NCI-H128 (cell line): ENCODE data around the gene ST8SIA5.

Experiments used
- DNase-seq: peaks from one replicate; lab custom pipeline; 2025; ENCODE audit not compliant: unreplicated experiment; lab: John Stamatoyannopoulos, UW

ST8SIA5 gene

DNA sequence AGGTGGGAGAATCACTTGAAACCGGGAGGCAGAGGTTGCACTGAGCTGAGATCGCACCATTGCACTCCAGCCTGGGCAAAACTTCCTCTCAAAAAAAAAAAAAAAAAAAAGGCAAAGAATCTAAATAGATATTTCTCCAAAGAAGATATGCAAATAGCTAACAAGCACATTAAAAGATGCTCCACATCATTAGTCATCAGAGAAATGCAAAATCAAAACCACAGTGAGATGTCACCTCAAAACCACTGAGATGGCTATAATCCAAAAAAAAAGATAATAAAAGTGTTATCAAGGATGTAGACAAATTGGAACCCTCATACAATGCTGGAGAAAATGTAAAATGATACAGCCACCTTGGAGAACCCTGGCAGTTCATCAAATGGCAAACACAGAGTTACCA is 8.4 kb downstream of the ST8SIA5 start:
- no peak for DNase-seq

DNA sequence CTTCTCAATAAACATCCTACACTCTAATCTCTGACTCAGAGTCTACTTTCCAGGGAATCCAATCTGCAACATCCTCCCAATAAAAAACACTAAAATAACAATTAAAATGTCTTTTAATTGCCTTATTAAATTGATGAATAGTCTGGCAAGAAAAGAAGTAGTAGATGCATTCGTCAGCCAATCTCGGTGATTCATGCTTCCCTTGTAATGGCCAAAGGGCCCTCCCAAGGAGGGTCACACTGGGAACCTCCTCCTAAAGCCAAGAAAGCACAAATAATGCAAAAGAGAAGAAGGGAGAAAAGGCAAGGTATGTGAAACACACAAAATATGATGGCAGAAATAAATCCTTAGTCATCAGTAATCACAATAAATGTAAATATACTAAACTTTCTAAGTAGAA is 16.8 kb downstream of the ST8SIA5 start:
- no peak for DNase-seq

DNA sequence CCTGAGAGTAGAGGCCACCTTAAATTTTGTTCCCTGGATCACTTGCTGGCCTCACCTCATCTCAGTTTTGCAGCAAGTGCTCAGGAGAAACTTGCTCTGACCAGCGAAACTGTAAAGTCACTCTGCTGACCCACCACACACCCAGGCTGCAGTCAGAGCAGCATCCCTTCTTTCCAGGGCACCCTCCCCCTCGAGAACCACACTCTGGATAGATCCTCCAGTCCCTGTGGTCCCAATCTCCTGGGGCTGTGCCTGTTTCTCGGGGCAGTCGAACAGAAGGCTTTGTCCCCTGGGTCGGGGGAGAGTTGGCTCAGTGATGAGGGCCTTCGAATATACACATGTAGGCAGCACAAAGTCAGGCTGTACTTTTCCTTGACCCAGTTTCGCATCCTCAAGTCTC is 18.4 kb downstream of the ST8SIA5 start:
- no peak for DNase-seq

DNA sequence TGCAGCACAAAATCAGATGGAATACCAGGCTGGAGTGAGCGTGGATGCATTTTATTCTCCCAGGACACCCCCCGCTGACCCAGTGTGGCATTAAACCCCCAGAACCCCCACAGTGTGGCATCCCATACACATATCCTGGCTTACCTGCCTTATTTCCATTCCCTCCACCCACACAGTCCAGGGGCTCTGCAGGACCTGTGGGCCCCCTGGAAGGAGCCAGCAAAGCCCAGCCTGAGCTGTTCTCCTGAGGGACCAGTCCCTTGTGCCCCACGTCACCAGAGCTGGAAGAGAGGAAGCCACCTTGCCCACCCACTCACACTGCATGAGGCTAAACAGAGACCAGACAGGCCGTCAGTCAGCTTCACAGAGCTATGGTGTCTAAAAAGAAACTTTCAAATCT is 20.1 kb downstream of the ST8SIA5 start:
- no peak for DNase-seq

DNA sequence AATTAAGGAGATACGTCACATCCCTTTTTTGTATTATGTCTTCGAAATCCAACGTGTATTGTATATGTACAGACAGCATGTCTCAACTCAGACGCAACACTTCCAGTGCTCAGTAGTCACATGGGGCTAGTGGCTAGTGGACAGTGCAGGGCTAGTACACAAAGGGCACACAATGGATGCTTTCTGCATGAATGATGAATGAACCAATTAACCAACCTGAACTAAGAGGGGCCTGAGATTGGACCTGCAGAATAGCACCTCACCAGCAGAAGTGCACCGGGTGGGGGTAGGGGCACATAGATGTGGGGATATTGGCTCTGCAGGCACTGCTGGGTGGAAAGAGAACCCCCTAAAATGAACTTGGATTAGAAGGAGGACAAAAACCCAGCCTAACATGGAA is 20.7 kb downstream of the ST8SIA5 start:
- no peak for DNase-seq

DNA sequence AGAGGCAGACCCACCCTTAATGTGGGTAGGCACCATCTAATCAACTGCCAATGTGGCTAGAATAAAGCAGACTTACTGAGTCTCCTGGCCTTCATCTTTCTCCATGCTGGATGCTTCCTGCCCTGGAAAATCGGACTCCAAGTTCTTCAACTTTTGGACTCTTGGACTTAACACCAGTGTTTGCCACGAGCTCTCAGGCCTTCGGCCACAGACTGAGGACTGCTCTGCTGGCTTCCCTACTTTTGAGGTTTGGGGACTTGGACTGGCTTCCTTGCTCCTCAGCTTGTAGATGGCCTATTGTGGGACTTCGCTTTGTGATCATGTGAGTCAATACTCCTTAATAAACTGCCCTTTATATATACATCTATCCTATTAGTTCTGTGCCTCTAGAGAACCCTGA is 21.9 kb downstream of the ST8SIA5 start:
- DNase-seq, result no peak

DNA sequence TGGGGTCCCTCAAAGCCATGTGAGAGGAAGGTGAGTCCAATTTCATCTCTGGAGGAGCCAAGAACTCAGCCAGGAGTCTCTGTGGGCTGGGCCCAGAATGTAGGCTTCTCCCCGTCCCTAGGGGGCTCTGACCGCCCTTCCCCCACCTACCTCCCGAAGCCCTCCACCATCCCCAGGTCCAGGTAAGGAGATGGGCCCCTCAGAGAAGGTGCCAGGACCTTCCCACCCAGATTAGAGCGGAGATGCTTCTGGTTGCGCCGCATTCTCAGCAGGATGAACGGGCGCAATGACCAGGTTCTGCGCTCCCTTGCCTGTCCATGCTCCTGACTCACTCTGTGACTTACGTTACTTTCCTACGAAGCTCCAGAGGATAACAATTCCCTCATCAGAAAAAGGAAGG is 23.0 kb downstream of the ST8SIA5 start:
- no peak for DNase-seq

DNA sequence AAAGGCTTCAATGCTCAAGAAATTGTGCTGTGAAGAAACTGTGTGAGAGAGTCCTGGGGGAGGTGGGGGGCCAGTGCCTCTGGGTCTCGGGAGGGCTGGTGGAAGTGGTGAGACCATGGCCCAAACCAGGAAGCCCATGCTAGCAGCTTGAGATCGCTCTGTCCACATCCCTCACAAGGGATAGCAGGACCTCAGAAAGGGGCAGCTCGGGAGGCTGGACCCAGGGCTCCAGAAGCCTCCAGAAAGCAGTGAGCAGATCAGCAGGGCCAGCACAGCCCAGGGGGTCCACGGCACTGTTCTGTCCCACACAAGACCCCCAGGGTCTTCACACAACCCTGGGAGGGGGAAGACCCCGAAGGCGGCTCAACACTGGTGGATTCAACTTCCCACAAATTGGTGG is 24.1 kb downstream of the ST8SIA5 start:
- no peak for DNase-seq

DNA sequence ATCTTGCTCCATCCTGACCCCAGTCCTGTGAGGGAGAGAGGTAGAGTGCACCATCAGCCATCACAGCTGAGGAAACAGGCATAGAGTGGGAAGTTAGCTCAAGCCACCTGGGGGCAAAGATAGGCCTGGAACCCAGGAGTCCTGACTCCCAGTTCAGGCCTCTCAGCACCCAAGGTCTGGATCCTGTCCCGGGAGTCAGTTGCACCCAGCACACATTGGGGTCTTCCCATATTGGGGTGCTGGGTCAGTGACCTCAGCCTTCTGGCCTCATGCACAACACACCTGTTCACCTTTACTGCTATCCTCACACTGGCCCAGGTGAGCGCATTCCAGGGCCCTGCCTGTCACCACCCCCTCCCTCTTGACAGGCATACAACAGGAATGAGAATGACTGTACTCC is 24.7 kb downstream of the ST8SIA5 start:
- no peak for DNase-seq

DNA sequence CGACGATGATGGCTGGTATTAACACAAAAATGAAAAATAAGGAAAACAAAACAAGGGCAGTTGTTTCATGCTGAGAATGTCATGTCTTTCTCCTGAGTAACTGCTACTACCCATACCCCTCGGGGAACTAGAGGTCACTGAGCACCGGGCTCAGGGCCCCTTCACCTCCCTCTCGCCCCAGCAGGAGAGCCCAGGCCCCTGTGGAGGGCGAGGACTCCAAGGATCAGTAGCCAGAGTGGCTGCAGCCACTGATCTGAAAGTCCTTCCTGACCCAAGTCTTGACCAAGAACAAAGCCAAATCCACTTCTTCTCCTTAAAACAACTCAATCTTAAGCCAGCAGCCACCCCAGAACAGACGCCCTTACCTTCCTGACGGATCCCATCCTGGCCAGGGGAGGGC is 25.5 kb downstream of the ST8SIA5 start:
- no peak for DNase-seq

DNA sequence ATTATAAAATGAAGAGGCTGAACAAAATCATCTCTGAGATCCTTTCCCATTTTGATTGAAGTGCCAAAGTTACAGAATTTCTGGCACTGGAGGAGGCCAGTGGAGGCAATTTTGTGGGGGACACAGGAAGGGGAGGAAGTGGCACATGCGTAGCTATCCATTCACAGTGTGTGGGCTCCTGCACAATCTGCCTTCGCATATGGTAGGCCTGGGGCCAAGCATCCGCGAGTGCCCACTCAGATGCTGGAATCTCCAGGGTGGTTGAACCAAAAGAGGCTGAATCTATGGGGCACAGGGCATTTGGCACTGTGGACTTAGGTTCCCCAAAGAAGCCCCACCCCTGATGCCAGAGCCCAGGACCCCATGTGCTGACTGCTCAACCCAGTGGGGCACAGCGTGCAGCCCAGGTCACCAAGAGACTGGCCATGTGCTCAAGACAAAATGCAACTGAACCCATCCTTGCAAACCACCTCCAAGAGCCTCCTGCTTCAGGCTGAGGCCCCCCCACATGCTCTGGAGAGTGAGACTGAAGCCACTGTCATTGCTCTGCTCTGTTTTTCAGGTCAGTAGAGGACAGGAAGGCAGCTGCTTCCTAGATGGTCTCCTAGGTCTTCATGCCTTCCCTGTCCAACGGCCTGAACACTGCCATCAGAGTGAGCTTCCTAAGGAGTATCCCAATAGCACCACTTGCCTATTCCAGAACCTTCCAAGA is 28.5 kb downstream of the ST8SIA5 start:
- DNase-seq, result no peak

DNA sequence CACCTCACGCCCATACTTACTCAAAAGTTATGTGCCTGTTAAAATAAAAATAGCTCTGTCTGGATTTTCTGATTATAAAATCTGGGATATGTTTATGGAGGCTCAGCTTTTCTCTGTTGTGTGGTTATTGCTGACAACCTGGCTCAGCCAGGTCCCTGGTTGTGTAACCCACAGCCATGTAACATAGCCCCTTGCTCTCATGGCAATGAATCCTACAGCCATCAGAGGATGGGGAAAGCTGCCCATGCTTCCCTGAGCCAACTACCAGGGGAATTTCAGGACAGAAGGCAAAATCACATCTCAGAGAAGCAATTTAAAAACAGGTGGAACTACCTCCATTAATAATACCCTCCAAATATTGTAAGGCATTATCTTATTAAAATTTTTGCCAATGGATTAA is 29.7 kb downstream of the ST8SIA5 start:
- no peak for DNase-seq

DNA sequence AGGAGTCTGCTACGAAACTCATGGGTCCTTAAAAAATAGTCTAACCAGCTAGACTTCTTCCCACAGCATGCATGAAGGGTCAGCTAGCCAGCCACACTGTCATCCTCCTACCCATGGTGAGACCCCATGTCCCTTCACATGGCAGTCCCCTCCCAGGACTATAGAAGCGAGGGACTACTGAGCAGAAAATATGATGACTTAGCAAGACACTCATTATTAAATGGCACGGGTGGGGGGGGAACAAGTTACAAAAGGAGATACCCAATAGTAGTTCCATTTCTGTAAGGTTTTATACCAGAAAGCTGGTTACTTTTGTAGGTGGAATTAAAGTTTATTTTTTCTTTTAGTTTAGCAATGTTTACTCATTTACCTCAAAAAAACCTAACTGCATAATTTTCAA is 31.5 kb downstream of the ST8SIA5 start:
- DNase-seq, result no peak

DNA sequence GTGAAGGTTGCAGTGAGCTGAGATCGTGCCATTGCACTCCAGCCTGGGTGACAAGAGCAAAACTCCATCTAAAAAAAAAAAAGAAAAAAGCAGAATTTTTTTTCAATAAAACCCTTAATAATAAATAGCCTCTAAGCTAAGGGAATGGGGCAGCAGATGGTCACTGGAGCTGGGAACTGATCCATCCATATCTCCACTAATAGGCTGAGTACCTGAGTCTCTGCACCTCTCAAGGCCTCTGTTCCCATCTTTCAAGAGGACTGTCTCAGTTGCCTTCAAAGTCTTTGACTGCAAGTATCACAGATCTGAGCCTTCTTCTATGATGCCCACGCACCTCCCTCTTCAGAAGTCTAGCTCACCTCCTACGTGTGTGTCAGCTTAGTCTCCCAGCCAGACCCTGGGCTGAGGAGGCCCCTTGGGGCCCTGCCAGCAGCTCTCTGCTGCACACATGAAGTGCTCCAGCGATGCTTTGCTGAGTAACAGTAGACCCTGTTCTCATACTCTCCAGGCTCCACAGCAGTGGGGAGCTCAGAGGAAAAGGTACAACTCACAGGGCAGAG is 32.9 kb downstream of the ST8SIA5 start:
- no peak for DNase-seq

DNA sequence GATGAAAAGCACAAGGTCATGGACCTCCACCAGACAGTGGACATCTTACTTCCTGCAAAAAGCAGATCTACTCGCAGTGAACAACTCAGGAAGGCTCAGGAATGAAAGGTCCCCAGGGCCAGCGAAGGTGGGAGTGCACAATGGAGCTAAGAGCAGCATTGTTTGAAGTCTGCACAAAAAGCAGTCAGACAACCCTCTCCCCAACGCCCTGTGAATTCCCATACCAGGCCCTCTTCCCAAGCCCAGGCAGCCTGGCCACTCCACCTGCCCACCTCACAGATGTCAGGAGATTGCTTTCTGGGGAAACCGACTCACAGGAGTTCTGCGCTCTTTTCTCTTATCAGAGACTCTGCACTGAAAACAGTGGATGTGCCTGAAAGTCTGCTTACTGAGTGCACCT is 34.8 kb downstream of the ST8SIA5 start:
- DNase-seq, result no peak

DNA sequence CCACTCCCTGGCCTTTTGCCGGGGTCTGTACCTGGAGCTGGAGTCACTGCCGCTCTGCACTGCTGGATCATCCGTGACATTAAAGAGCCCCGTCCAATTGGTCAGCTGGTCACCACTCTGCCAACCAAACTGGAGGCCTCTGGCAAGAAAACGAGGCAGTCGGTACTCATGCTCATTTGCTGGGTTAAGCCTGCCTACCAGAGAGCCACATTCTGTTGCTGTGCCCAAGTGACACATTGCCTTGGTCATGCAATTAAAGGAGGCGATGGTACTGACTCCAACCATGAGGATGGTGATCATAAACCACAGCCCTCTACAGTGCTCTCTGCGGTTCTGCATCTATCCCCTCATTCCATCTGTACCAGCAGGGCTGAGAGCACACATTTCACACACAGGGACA is 35.5 kb downstream of the ST8SIA5 start:
- DNase-seq, result no peak

DNA sequence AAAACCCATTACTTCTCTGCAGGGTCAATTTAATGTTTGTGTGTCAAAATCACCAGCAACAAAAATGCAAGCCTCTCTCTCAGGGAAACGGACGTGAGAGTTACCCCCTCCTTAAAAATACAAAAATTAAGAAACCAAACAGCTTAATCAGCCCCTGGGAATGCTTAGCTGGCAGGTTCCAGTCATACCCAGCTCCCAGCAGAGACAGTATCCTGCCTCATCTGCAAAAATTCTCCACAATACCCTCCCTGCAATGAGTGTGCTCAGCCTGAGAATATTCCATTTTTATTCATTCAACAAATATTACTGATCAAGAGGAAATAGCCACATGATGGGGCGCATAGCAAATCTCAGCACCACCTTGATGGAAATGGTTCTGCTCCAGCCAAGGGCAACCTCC is 36.3 kb downstream of the ST8SIA5 start:
- DNase-seq, result no peak

DNA sequence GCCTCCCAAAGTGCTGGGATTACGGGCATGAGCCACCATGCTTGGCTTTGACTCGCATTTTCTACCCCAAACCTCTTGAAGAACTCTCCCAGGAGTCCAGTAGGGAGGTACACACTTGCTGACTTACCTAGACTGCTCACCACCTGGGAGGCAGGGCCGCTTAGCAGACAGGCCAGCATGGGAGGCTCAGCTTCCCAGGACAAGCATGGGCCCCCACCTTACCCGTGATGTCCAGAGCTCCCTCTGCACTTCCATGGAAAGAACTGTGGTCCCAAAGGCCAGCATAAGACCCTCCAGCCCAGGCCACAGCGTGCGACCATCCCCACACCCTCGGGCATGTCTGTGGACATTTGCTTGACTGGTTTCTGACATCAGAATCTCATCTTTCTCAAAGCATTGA is 36.8 kb downstream of the ST8SIA5 start:
- no peak for DNase-seq

DNA sequence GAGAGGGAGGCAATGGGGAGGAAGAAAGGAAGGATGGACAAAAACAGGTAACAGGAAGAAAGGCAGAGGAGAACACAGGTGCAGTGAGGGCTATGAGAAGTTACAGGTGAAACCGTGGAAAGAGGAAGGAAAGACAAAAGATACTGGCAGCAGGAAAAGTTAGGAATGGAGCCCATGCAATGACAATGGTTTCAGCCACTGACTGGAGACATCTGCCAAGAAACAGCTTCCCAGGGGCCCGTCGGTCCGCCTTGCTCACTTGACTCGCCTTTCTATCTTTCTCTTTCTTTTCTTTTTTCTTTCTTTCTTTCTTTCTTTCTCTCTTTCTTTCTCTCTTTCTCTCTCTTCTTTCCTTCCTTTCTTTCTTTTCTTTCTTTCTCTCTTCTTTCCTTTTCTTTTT is 37.5 kb downstream of the ST8SIA5 start:
- DNase-seq, result no peak

DNA sequence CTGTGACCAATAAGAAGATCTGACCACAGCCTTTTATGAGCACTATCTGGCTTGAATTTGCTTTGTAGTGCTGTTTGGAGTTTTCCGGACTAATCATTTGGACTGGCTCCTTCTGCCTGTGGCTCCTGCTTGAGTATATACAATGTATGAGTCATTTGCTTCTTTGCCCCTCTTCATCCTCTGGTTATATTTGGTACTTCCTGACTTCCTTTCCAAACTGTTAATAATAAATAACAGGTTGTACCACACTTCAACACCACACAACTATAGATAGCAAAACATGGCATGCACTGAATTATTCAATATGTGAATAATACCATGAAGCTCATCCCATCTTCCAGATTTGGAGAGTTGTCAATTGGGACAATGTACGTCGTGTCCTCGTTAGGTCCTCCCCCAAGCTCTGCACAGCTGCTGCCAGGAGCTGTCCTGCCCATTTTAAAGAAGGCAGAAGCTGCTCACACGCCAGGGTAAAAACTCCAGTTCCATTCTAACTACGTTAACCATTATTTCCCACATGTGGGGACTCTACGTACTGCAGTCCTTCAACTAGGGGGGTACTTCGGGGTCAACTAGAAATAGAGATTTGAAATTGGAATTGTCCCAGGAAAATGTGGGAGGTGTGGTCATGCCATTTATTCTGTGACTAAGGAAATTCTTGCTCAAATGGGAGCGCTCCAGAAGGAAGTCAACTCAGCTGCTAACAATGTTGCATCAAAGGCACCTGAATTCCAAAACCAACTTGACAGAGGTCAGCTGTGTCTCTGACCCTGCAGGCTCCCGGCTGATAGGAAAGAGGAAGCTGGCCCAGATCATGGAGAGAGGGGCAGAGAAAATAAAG is 38.1 kb downstream of the ST8SIA5 start:
- DNase-seq, result no peak

DNA sequence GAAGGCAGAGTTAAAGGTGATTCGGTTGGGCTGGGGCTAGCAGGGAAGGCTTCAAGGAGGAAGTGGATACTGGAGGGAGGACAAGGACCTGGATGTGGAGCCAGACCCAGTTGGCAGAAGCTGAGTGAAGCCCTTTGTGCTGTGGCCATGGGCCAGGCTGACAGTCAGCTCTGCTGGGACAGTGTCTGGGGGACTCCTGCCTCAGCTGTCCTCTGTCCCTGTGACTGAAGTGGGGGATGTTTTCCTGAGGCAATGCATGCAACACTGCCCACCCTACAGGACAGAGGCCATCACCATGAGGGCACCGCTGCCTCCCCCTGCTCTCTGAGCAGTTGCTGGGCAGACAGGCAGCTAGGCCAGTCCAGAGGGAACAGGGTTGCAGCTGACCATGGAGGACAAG is 40.0 kb downstream of the ST8SIA5 start:
- DNase-seq, result no peak

DNA sequence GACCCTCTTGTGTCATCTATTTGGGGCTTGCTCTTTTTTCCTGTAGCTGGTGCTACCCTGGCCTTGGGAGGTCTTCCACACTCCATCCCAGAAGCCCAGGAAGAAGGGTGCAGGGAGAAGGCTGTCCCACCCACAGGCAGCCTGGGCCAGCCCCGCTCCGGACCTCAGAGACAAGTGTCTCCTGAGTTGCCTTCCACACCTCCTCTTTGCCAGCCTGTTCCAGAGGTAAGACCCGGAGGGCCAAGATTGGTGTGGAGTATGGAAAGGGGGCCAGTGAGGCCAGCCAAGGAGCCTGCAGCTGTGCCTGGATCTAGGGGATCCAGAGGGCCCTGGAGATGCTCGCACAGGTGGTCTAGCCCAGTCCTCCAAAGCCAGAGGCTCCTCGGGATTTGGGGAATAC is 40.5 kb downstream of the ST8SIA5 start:
- no peak for DNase-seq
